GOT3 (cell line): Measurements from ENCODE around the gene SLC16A1.
"Not testable (repeated sequence)": the region's sequence is repeated elsewhere in the genome, so short reads cannot be mapped to it uniquely, and the experiment has no call there.

Source experiments
- DNase-seq: peaks from one replicate; lab custom pipeline; 2025; ENCODE audit warnings: mixed read lengths; lab: John Stamatoyannopoulos, UW

Gene SLC16A1

GRCh38 chr1:112964347-112964746, 8.4 kb upstream of the SLC16A1 start:
- no peak for DNase-seq

- DNase-seq = no peak
These were observed 5.1 kb upstream of the SLC16A1 start for GRCh38 chr1:112961072-112961471.

- no peak for DNase-seq
These were observed 4.4 kb upstream of the SLC16A1 start for GRCh38 chr1:112960384-112960783.

- DNase-seq = not testable (repeated sequence)
These were observed 2.2 kb upstream of the SLC16A1 start for GRCh38 chr1:112958236-112958635.

GRCh38 chr1:112957133-112957812, 1.3 kb upstream of the SLC16A1 start:
- no peak for DNase-seq

- DNase-seq = no peak
These were observed 642 bp upstream of the SLC16A1 start for GRCh38 chr1:112956544-112957132.

- no peak for DNase-seq
These were observed 837 bp downstream of the SLC16A1 start for GRCh38 chr1:112954945-112955772.

- no peak for DNase-seq
These were observed 1.9 kb downstream of the SLC16A1 start for GRCh38 chr1:112954017-112954650.

GRCh38 chr1:112950426-112950825, 5.6 kb downstream of the SLC16A1 start:
- no peak for DNase-seq

GRCh38 chr1:112946683-112947082, 9.3 kb downstream of the SLC16A1 start:
- DNase-seq = no peak

GRCh38 chr1:112939810-112940209, 16.2 kb downstream of the SLC16A1 start:
- DNase-seq = no peak

- no peak for DNase-seq
These were observed 17.8 kb downstream of the SLC16A1 start for GRCh38 chr1:112938210-112938609.

- no peak for DNase-seq
These were observed 18.5 kb downstream of the SLC16A1 start for GRCh38 chr1:112937495-112937894.

- DNase-seq = no peak
These were observed 18.9 kb downstream of the SLC16A1 start for GRCh38 chr1:112937070-112937469.

GRCh38 chr1:112935461-112936111, 20.4 kb downstream of the SLC16A1 start:
- DNase-seq = no peak

GRCh38 chr1:112934577-112934976, 21.4 kb downstream of the SLC16A1 start:
- DNase-seq = no peak

GRCh38 chr1:112933820-112934571, 22.0 kb downstream of the SLC16A1 start:
- DNase-seq = no peak

- DNase-seq = no peak
These were observed 26.0 kb downstream of the SLC16A1 start for GRCh38 chr1:112929979-112930378.

- DNase-seq = no peak
These were observed 28.5 kb downstream of the SLC16A1 start for GRCh38 chr1:112927462-112927990.

GRCh38 chr1:112926858-112927257, 29.1 kb downstream of the SLC16A1 start:
- no peak for DNase-seq

- no peak for DNase-seq
These were observed 31.0 kb downstream of the SLC16A1 start for GRCh38 chr1:112925015-112925414.
